ENCODE data around the gene ADH1B. TPM values are rescaled to one million over a fixed set of nuclear protein-coding genes. Genes with fewer than 3 reads are reported as not detected.

Gene ADH1B
- total and polyA plus RNA-seq, 2 of the 4 experiments (the other 2 are of a cell fraction): 0.36 to 0.46 TPM

DNA sequence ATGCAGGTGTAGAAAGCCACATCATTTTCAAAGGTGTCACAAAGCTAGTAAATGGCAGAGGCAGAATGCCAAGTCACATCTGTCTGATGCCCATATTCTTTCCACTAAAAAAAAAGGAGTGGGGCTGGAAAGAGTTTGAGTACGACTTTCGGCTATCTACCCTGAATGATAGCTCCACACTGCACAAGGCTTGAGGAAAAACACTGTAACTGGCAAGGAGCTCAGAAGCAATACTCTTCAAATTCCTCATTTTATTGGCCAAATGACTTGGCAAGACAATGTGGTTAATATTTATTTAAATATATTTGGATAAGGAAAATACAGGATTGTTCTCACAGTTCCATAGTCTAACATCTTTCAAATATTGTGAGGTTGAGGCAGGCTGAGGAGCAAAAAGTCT is 36.7 kb upstream of the ADH1B start:
- H3K14ac ChIP-seq (replicated peaks; ENCODE audit: low read depth, low read length): no peak overlapping the region
- H2BK5ac ChIP-seq (ENCODE audit: low read depth, low read length, poor library complexity, severe bottlenecking): no peak overlapping the region
- no peak overlapping the region for H3K27ac ChIP-seq (ENCODE audit: insufficient read depth, low read length)
- intact Hi-C loops (cut with micrococcal nuclease): no loop called here
- H2BK20ac ChIP-seq (ENCODE audit: low read depth, low read length): no peak overlapping the region; the same call in 1 of the 2 replicates
- no peak overlapping the region for H2AK5ac ChIP-seq (ENCODE audit: low read depth, low read length)
- no peak for DNase-seq
- no peak overlapping the region for H3K9ac ChIP-seq (ENCODE audit: low read depth, low read length)
- H3K36me3 ChIP-seq (ENCODE audit: control insufficient read depth, insufficient read depth, low read length): no peaks in the 10 kb centered on the region
- H3K4me1 ChIP-seq (ENCODE audit: control insufficient read depth, insufficient read depth, low read length): peaks cover 8% of the 10 kb centered on the region; the same call in 1 of the 2 replicates
- no peak for ATAC-seq (ENCODE audit: low read depth)
- H3K9me1 ChIP-seq (ENCODE audit: insufficient read depth, low read length): no peaks in the 10 kb centered on the region
- no peaks in the 10 kb centered on the region for H3K27me3 ChIP-seq (ENCODE audit: control insufficient read depth, insufficient read depth, low read length)
- CTCF ChIA-PET: no interaction called here
- no peak overlapping the region for H3K23ac ChIP-seq (ENCODE audit: low read depth, low read length)
- no peak overlapping the region for H2BK120ac ChIP-seq (ENCODE audit: low read depth, low read length)
- H3K18ac ChIP-seq (ENCODE audit: low read depth, low read length): no peak overlapping the region
- no peak overlapping the region for H4K91ac ChIP-seq (ENCODE audit: insufficient read depth, low read depth, low read length)
- H3K4ac ChIP-seq (ENCODE audit: low read depth, low read length): no peak overlapping the region
- POLR2A ChIA-PET (ENCODE audit: unreplicated experiment): no interaction called here
- H4K5ac ChIP-seq (ENCODE audit: low read depth, low read length): no peak overlapping the region
- H3K4me2 ChIP-seq (ENCODE audit: low read depth, low read length): no peak overlapping the region
- H2BK15ac ChIP-seq (ENCODE audit: low read depth, low read length): no peak overlapping the region
- in situ Hi-C loops (cut with MboI; ENCODE audit: low sequenced_read_pairs): no loop called here
- H2AFZ ChIP-seq (replicated peaks; ENCODE audit: low read length, poor library complexity): no peak overlapping the region
- peaks cover 3% of the 10 kb centered on the region; the same call in 1 of the 2 replicates for H3K9me3 ChIP-seq (ENCODE audit: control insufficient read depth, insufficient read depth, low read length)
- H3K4me3 ChIP-seq (ENCODE audit: insufficient read depth, low read depth, low read length): no peak overlapping the region
- no TSS peak for BruUV-seq (replicated peaks)
- H4K8ac ChIP-seq (ENCODE audit: low read depth in 2 of 2, low read length in 2 of 2): no peak overlapping the region
- no peaks in the 10 kb centered on the region for H4K20me1 ChIP-seq (ENCODE audit: insufficient read depth, low read length)
- H3K56ac ChIP-seq (ENCODE audit: extremely low read depth, insufficient read depth, low read length): no peak overlapping the region
- no CpG with 5 or more reads among the region's 2 CpGs for WGBS, 2 experiments (ENCODE audit: extremely low coverage in 2 of 2, insufficient read length in 1 of 2)
- dilution Hi-C loops (cut with HindIII; ENCODE audit: low sequenced_read_pairs, unreplicated experiment): no loop called here
- TF ChIP-seq MAZ (IDR thresholded peaks at IDR 0.05; ENCODE audit: borderline replicate concordance, low read depth, low read length) (no peak), MXI1 (IDR thresholded peaks at IDR 0.05; ENCODE audit: borderline replicate concordance, low read depth, low read length) (no peak), RFX5 (IDR thresholded peaks at IDR 0.05; ENCODE audit: low read depth, low read length) (no peak), CTCF (conservative IDR thresholded peaks at IDR 0.05; ENCODE audit: low read depth, low read length) (no peak), ELK1 (IDR thresholded peaks at IDR 0.05; ENCODE audit: borderline replicate concordance, low read depth, low read length) (no peak), RCOR1 (IDR thresholded peaks at IDR 0.05; ENCODE audit: insufficient replicate concordance, low read length) (no peak), BHLHE40 (IDR thresholded peaks at IDR 0.05; ENCODE audit: low read depth, low read length) (no peak), CEBPB (IDR thresholded peaks at IDR 0.05; ENCODE audit: low read depth, low read length) (no peak), CHD1 (IDR thresholded peaks at IDR 0.05; ENCODE audit: low read depth, low read length) (no peak), FOS (IDR thresholded peaks at IDR 0.05; ENCODE audit: low read depth, low read length) (no peak), MAFK (IDR thresholded peaks at IDR 0.05; ENCODE audit: low read depth, low read length) (no peak), POLR2A (IDR thresholded peaks at IDR 0.05; ENCODE audit: low read depth, low read length) (no peak)
- TF ChIP-seq, protein P1, sequence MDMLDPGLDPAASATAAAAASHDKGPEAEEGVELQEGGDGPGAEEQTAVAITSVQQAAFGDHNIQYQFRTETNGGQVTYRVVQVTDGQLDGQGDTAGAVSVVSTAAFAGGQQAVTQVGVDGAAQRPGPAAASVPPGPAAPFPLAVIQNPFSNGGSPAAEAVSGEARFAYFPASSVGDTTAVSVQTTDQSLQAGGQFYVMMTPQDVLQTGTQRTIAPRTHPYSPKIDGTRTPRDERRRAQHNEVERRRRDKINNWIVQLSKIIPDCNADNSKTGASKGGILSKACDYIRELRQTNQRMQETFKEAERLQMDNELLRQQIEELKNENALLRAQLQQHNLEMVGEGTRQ (IDR thresholded peaks at IDR 0.05; ENCODE audit: low read depth, low read length): no peak
- no peak overlapping the region for H2AK9ac ChIP-seq (replicated peaks; ENCODE audit: low read depth, low read length, poor library complexity)
- no peaks in the 10 kb centered on the region for H3K79me1 ChIP-seq (ENCODE audit: low read depth in 1 of 2, low read length in 2 of 2)
